Measurements from ENCODE around the gene ZC3H8.

Gene ZC3H8

GRCh38 chr2:112195167-112195766 is 59.6 kb downstream of the ZC3H8 start:
- no peak for DNase-seq (ENCODE audit: low spot score)

GRCh38 chr2:112194482-112194881 is 60.4 kb downstream of the ZC3H8 start:
- no peak for DNase-seq (ENCODE audit: low spot score)

- DNase-seq (ENCODE audit: low spot score): no peak
Observed at GRCh38 chr2:112194028-112194427, 60.8 kb downstream of the ZC3H8 start.

GRCh38 chr2:112189001-112189556 is 65.8 kb downstream of the ZC3H8 start:
- DNase-seq (ENCODE audit: low spot score): no peak

GRCh38 chr2:112187805-112188596 is 66.8 kb downstream of the ZC3H8 start:
- no peak for DNase-seq (ENCODE audit: low spot score)

GRCh38 chr2:112187046-112187715 is 67.7 kb downstream of the ZC3H8 start:
- no peak for DNase-seq (ENCODE audit: low spot score)

GRCh38 chr2:112185131-112185530 is 69.7 kb downstream of the ZC3H8 start:
- DNase-seq (ENCODE audit: low spot score): no peak

GRCh38 chr2:112184121-112184520 is 70.7 kb downstream of the ZC3H8 start:
- no peak for DNase-seq (ENCODE audit: low spot score)

- DNase-seq (ENCODE audit: low spot score): no peak
Observed at GRCh38 chr2:112183327-112184025, 71.4 kb downstream of the ZC3H8 start.

- DNase-seq (ENCODE audit: low spot score): peak; percentile 51
Observed at GRCh38 chr2:112182581-112183034, 72.2 kb downstream of the ZC3H8 start.

- no peak for DNase-seq (ENCODE audit: low spot score)
Observed at GRCh38 chr2:112181571-112182290, 73.1 kb downstream of the ZC3H8 start.

- no peak for DNase-seq (ENCODE audit: low spot score)
Observed at GRCh38 chr2:112175958-112176573, 78.8 kb downstream of the ZC3H8 start.

- DNase-seq (ENCODE audit: low spot score): no peak
Observed at GRCh38 chr2:112175333-112175732, 79.5 kb downstream of the ZC3H8 start.

- DNase-seq (ENCODE audit: low spot score): no peak
Observed at GRCh38 chr2:112174383-112174782, 80.5 kb downstream of the ZC3H8 start.

GRCh38 chr2:112173646-112174319 is 81.1 kb downstream of the ZC3H8 start:
- no peak for DNase-seq (ENCODE audit: low spot score)

GRCh38 chr2:112170495-112170894 is 84.3 kb downstream of the ZC3H8 start:
- DNase-seq (ENCODE audit: low spot score): no peak

- no peak for DNase-seq (ENCODE audit: low spot score)
Observed at GRCh38 chr2:112168422-112169124, 86.3 kb downstream of the ZC3H8 start.

GRCh38 chr2:112166806-112167499 is 87.9 kb downstream of the ZC3H8 start:
- no peak for DNase-seq (ENCODE audit: low spot score)

GRCh38 chr2:112165296-112165695 is 89.5 kb downstream of the ZC3H8 start:
- no peak for DNase-seq (ENCODE audit: low spot score)

All from NAMALWA (cell line).